ENCODE results near the gene LUC7L3. TPM values are rescaled to one million over a fixed set of nuclear protein-coding genes. Genes with fewer than 3 reads are reported as not detected.

The LUC7L3 gene
- total and polyA plus RNA-seq, 2 donors (not counting 3 experiments of a cell fraction or from before 2014, with no cell fraction given), result 70.9 to 113 TPM

DNA sequence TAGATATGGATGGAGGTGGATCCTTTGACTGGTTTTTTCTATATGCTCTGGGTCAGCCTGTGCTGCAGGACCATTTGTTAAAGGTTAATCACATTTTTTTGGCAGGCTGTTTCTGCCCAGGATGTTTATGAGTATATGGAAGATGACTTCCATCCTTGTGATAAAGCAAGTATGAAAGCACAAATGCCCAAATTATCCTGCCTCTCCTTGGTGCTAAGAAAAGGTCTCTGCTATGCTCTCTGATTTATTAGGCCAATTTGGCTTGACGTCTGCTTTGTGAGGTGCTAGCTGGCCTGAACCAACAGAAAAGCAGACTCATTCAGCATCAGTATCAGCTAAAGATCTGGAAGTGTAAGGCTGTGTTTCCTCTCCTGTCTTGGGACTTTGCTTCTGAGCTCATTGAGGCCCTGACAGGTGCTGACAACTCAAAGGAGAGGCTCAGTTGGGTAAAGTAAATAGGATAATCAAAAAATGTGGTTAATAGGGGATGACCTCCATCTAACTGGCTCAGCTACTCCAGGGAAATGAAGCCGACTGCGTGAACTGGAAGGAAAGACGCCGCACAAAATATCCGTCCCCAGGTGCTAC is 26.9 kb upstream of the LUC7L3 start:
- dilution Hi-C loops (cut with MboI; ENCODE audit: extremely low pct_ligation_motif_present, low sequenced_read_pairs), result no loop called here
- intact Hi-C loops (cut with micrococcal nuclease), result no loop called here
- no peak overlapping the region for H3K9ac ChIP-seq (replicated peaks; ENCODE audit: extremely low read depth, insufficient read depth, low read length)
- no peak overlapping the region for H3K4me3 ChIP-seq (replicated peaks in 1 of 3; ENCODE audit: insufficient read depth in 1 of 3, low read depth in 1 of 3, low read length in 3 of 3)
- H3K27ac ChIP-seq (ENCODE audit: insufficient read depth, low read depth, low read length), result no peak overlapping the region
- BruUV-seq (replicated peaks), result no TSS peak
- FAIRE-seq (no peak), DNase-seq (ENCODE audit: low read depth, low spot score) (no peak)
- H3K27me3 ChIP-seq (ENCODE audit: control insufficient read depth in 2 of 2, insufficient read depth in 2 of 2, low read length in 2 of 2), result no peaks in the 10 kb centered on the region
- CTCF ChIA-PET, result interaction anchor here (1.0 to 9.9 kb wide), 5 partner anchors 57 to 143 kb away, joined by 3 to 150 read pairs (median 6); partner anchors contain the start of gene SPATA20
- H3K4me2 ChIP-seq (ENCODE audit: insufficient read depth, low read length), result no peak overlapping the region
- POLR2A ChIA-PET, result no interaction called here
- H3K79me2 ChIP-seq (ENCODE audit: control insufficient read depth, insufficient read depth, low read length), result no peaks in the 10 kb centered on the region
- H3K9me1 ChIP-seq (replicated peaks; ENCODE audit: control insufficient read depth, extremely low read depth, insufficient read depth, low read length), result no peaks in the 10 kb centered on the region
- peaks cover 3% of the 10 kb centered on the region for H3K4me1 ChIP-seq (ENCODE audit: control insufficient read depth, extremely low read depth, insufficient read depth, low read length)
- H3K36me3 ChIP-seq (ENCODE audit: control insufficient read depth in 2 of 2, extremely low read depth in 1 of 2, insufficient read depth in 2 of 2, low read length in 2 of 2), result peaks cover 22 to 24% of the 10 kb centered on the region in 2 experiments
- H3K9me3 ChIP-seq (replicated peaks; ENCODE audit: control insufficient read depth, insufficient read depth, low read length), result no peaks in the 10 kb centered on the region
- TF ChIP-seq FOS (IDR thresholded peaks at IDR 0.05; ENCODE audit: borderline replicate concordance, insufficient read depth, low read length) (no peak), MYC (IDR thresholded peaks at IDR 0.05; ENCODE audit: low read depth, low read length) (no peak), GATA2 (IDR thresholded peaks at IDR 0.05; ENCODE audit: insufficient read depth, insufficient read length, low read depth, low read length) (no peak), EZH2 (IDR thresholded peaks at IDR 0.05; ENCODE audit: borderline replicate concordance, low read depth, low read length, severe bottlenecking) (no peak)
- TF ChIP-seq, protein P1, sequence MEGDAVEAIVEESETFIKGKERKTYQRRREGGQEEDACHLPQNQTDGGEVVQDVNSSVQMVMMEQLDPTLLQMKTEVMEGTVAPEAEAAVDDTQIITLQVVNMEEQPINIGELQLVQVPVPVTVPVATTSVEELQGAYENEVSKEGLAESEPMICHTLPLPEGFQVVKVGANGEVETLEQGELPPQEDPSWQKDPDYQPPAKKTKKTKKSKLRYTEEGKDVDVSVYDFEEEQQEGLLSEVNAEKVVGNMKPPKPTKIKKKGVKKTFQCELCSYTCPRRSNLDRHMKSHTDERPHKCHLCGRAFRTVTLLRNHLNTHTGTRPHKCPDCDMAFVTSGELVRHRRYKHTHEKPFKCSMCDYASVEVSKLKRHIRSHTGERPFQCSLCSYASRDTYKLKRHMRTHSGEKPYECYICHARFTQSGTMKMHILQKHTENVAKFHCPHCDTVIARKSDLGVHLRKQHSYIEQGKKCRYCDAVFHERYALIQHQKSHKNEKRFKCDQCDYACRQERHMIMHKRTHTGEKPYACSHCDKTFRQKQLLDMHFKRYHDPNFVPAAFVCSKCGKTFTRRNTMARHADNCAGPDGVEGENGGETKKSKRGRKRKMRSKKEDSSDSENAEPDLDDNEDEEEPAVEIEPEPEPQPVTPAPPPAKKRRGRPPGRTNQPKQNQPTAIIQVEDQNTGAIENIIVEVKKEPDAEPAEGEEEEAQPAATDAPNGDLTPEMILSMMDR (IDR thresholded peaks at IDR 0.05; ENCODE audit: extremely low read depth in 1 of 2, insufficient read depth in 1 of 2, low read depth in 1 of 2, low read length in 2 of 2), result no peak
- TF ChIP-seq, protein P2, sequence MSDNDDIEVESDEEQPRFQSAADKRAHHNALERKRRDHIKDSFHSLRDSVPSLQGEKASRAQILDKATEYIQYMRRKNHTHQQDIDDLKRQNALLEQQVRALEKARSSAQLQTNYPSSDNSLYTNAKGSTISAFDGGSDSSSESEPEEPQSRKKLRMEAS (IDR thresholded peaks at IDR 0.05; ENCODE audit: insufficient read depth, insufficient read length), result no peak
- no peak overlapping the region for H2AFZ ChIP-seq (ENCODE audit: low read depth, low read length)
- no peaks in the 10 kb centered on the region for H4K20me1 ChIP-seq (replicated peaks; ENCODE audit: control insufficient read depth, extremely low read depth, insufficient read depth, low read length)
